ENCODE measurements around the gene KRTAP1-4.

KRTAP1-4 gene

DNA sequence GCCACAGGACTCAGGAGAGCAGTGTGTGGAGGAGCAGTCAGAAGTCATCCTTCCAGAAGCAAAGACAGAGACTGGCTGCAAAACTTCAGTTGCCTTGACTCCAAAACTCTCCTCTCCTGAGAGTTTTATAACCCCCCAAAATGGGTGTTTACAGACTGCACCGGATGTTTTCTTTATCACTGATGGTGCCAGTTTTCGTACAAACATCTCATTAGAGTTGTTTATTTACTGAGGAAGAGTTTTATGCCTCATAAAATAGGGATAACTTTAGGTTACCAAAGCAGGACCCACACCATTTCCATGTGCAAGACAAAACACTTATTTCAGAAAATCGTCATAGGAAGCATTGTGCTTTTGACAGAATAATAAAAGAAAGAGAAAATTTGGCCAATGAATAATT is 45.8 kb downstream of the KRTAP1-4 start, which contains the start of gene KRT40:
Gene KRT40 (minus strand): TSS at position 101 of the 400 bp plus-strand sequence. CDS start 53 bp downstream, at position 48.
- no peak for TF ChIP-seq EZH2 (IDR thresholded peaks at IDR 0.05; ENCODE audit: borderline replicate concordance, low read length)
- TF ChIP-seq, protein P1, sequence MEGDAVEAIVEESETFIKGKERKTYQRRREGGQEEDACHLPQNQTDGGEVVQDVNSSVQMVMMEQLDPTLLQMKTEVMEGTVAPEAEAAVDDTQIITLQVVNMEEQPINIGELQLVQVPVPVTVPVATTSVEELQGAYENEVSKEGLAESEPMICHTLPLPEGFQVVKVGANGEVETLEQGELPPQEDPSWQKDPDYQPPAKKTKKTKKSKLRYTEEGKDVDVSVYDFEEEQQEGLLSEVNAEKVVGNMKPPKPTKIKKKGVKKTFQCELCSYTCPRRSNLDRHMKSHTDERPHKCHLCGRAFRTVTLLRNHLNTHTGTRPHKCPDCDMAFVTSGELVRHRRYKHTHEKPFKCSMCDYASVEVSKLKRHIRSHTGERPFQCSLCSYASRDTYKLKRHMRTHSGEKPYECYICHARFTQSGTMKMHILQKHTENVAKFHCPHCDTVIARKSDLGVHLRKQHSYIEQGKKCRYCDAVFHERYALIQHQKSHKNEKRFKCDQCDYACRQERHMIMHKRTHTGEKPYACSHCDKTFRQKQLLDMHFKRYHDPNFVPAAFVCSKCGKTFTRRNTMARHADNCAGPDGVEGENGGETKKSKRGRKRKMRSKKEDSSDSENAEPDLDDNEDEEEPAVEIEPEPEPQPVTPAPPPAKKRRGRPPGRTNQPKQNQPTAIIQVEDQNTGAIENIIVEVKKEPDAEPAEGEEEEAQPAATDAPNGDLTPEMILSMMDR (IDR thresholded peaks at IDR 0.05; ENCODE audit: low read length): no peak

DNA sequence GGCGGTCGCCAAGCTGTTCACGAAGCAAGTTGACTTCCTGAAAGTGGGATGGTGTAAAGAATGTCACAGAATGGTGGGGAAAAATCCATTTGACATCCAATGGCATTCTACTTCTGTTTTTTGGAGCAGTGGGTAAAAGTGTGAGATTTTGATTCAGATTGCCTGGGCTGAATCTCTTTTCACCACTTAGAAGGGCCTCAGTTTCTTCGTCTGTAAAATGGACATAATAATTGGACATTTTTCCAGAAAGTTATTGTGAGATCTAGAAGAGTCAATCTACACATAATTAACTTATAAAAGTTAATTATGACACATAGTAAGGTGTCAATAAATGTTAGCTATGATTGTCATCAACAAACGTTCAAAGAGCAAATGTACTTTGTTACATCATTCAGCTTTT is 48.9 kb downstream of the KRTAP1-4 start:
- H3K4me3 ChIP-seq (ENCODE audit: low read depth, low read length, poor library complexity, severe bottlenecking): no peak overlapping the region
- no peak overlapping the region for H3K4me2 ChIP-seq (ENCODE audit: low read length)
- H2AFZ ChIP-seq (ENCODE audit: low read length): no peak overlapping the region

More for the DNA sequence above, 45.8 kb downstream of the KRTAP1-4 start, which contains the start of gene KRT40:
- no peaks in the 10 kb centered on the region for H3K36me3 ChIP-seq (ENCODE audit: insufficient read depth, low read length)
- no peaks in the 10 kb centered on the region for H3K79me2 ChIP-seq (ENCODE audit: insufficient read depth, low read length)
- H3K9me2 ChIP-seq (ENCODE audit: low read depth, low read length): no peaks in the 10 kb centered on the region
- no peaks in the 10 kb centered on the region for H3K27me3 ChIP-seq (ENCODE audit: insufficient read depth, low read length)
- no peak within 1 kb of the TSS for H2AFZ ChIP-seq (ENCODE audit: low read length)
- H3K4me3 ChIP-seq (ENCODE audit: low read depth, low read length, poor library complexity, severe bottlenecking): no peak within 1 kb of the TSS
- no peak within 1 kb of the TSS for H3K9ac ChIP-seq (ENCODE audit: low read length)
- no peaks in the 10 kb centered on the region for H3K4me1 ChIP-seq (ENCODE audit: insufficient read depth, low read length, severe bottlenecking)
- no peaks in the 10 kb centered on the region for H3K9me3 ChIP-seq (ENCODE audit: low read length)
- no peak within 1 kb of the TSS for H3K27ac ChIP-seq (ENCODE audit: low read depth, low read length, poor library complexity, severe bottlenecking)
- no peaks in the 10 kb centered on the region for H4K20me1 ChIP-seq (ENCODE audit: insufficient read depth, low read length)
- H3F3A ChIP-seq (ENCODE audit: insufficient read depth, low read length): no peaks in the 10 kb centered on the region
- H3K4me2 ChIP-seq (ENCODE audit: low read length): no peak within 1 kb of the TSS

DNA sequence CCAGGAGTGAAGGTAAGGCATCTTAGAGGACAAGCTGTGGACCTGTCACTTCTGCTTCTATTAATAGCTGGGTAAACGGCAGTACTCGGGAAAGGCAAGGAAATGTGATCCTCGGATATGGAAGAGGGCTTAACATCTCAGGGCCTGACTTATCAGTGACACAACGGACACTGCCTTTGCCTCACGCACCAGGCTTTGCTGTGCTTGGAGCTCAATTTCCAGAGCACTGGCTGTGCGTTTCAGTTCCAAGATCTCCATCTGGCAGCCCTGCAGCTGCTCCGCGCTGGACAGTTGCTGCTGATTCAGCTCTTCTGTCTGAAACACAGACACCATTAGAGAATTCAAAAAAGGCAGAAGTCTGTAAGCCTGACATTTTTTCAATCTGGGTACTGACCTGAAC is 49.4 kb downstream of the KRTAP1-4 start:
- H3K4me3 ChIP-seq (ENCODE audit: low read depth, low read length, poor library complexity, severe bottlenecking): no peak overlapping the region

More for the DNA sequence above, 48.9 kb downstream of the KRTAP1-4 start:
- Histone ChIP-seq H4K20me1 (ENCODE audit: insufficient read depth, low read length) (no peaks in the 10 kb centered on the region), H3K27ac (ENCODE audit: low read depth, low read length, poor library complexity, severe bottlenecking) (no peak overlapping the region), H3K4me1 (ENCODE audit: insufficient read depth, low read length, severe bottlenecking) (no peaks in the 10 kb centered on the region), H3K9me3 (ENCODE audit: low read length) (no peaks in the 10 kb centered on the region), H3K27me3 (ENCODE audit: insufficient read depth, low read length) (no peaks in the 10 kb centered on the region), H3K9me2 (ENCODE audit: low read depth, low read length) (no peaks in the 10 kb centered on the region), H3K79me2 (ENCODE audit: insufficient read depth, low read length) (no peaks in the 10 kb centered on the region), H3F3A (ENCODE audit: insufficient read depth, low read length) (no peaks in the 10 kb centered on the region), H3K36me3 (ENCODE audit: insufficient read depth, low read length) (no peaks in the 10 kb centered on the region), H3K9ac (ENCODE audit: low read length) (no peak overlapping the region)
- TF ChIP-seq, protein P1 (IDR thresholded peaks at IDR 0.05; ENCODE audit: low read length): no peak
- TF ChIP-seq EZH2 (IDR thresholded peaks at IDR 0.05; ENCODE audit: borderline replicate concordance, low read length): no peak

More for the DNA sequence above, 49.4 kb downstream of the KRTAP1-4 start:
- Histone ChIP-seq H3F3A (ENCODE audit: insufficient read depth, low read length) (no peaks in the 10 kb centered on the region), H3K9me3 (ENCODE audit: low read length) (no peaks in the 10 kb centered on the region), H3K9me2 (ENCODE audit: low read depth, low read length) (no peaks in the 10 kb centered on the region), H3K79me2 (ENCODE audit: insufficient read depth, low read length) (no peaks in the 10 kb centered on the region), H3K27me3 (ENCODE audit: insufficient read depth, low read length) (no peaks in the 10 kb centered on the region), H4K20me1 (ENCODE audit: insufficient read depth, low read length) (no peaks in the 10 kb centered on the region), H3K4me2 (ENCODE audit: low read length) (no peak overlapping the region), H3K4me1 (ENCODE audit: insufficient read depth, low read length, severe bottlenecking) (no peaks in the 10 kb centered on the region), H2AFZ (ENCODE audit: low read length) (no peak overlapping the region), H3K9ac (ENCODE audit: low read length) (no peak overlapping the region), H3K27ac (ENCODE audit: low read depth, low read length, poor library complexity, severe bottlenecking) (no peak overlapping the region), H3K36me3 (ENCODE audit: insufficient read depth, low read length) (no peaks in the 10 kb centered on the region)
- TF ChIP-seq EZH2 (IDR thresholded peaks at IDR 0.05; ENCODE audit: borderline replicate concordance, low read length): no peak
- TF ChIP-seq, protein P1 (IDR thresholded peaks at IDR 0.05; ENCODE audit: low read length): no peak
